Right lobe of liver (tissue), 4 donors: ENCODE measurements around the gene STAP2.

ENCODE experiments used
- POLR2A ChIP-seq: fragments of 450-650 bp; IDR thresholded peaks from one replicate; pipeline ENCODE4 v1.6.1; 2017; ENCODE audit warnings: antibody characterized with exemption, mild to moderate bottlenecking
- TF ChIP-seq, protein P1 (sequence below), 4 donors: fragments of 200-600 bp in 3 of 4; fragments of 450-650 bp in 1 of 4; IDR thresholded peaks; one replicate each; pipeline versions ENCODE4 v1.5.1 to v1.8.0; 2016 to 2022; ENCODE audit warnings: antibody characterized with exemption in 4 of 4, mild to moderate bottlenecking in 2 of 4
- donor health status: DM: no; HTN: no; CAD: no.
- donor health status: DM: no; HTN: no; CAD: no.
- donor health status: DM: no; HTN: yes; CAD: no.

DNA sequence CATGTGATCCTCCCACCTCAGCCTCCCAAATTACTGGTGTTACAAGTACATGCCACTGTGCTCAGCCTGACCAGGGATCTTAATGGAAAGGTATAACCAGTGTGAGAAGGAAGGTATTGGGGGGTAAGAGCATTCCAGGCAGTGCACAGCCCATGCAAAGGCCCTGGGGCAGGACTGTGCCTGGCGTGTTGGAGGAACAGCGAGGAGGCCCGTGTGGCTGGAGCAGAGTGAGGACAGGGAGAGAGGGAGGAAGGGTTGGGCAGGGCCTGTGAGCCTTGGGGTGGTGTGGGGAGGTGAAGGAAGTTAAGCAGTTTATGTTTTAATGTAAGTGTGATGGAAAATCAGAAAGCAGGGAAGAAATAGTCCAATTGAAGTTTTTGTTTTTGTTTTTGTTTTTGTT, 38.0 kb downstream of the STAP2 start:
- TF ChIP-seq, protein P1, sequence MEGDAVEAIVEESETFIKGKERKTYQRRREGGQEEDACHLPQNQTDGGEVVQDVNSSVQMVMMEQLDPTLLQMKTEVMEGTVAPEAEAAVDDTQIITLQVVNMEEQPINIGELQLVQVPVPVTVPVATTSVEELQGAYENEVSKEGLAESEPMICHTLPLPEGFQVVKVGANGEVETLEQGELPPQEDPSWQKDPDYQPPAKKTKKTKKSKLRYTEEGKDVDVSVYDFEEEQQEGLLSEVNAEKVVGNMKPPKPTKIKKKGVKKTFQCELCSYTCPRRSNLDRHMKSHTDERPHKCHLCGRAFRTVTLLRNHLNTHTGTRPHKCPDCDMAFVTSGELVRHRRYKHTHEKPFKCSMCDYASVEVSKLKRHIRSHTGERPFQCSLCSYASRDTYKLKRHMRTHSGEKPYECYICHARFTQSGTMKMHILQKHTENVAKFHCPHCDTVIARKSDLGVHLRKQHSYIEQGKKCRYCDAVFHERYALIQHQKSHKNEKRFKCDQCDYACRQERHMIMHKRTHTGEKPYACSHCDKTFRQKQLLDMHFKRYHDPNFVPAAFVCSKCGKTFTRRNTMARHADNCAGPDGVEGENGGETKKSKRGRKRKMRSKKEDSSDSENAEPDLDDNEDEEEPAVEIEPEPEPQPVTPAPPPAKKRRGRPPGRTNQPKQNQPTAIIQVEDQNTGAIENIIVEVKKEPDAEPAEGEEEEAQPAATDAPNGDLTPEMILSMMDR (IDR thresholded peaks at IDR 0.05), result no peak
- no peak for TF ChIP-seq POLR2A
